NCI-H187 (cell line): Measurements from ENCODE around the gene GRIK1.
"Not testable (repeated sequence)": the region's sequence is repeated elsewhere in the genome, so short reads cannot be mapped to it uniquely, and the experiment has no call there.

Experiments
- DNase-seq, 2 experiments: peaks; one replicate each; lab custom pipeline; 2025; lab: John Stamatoyannopoulos, UW

GRIK1 gene

DNA sequence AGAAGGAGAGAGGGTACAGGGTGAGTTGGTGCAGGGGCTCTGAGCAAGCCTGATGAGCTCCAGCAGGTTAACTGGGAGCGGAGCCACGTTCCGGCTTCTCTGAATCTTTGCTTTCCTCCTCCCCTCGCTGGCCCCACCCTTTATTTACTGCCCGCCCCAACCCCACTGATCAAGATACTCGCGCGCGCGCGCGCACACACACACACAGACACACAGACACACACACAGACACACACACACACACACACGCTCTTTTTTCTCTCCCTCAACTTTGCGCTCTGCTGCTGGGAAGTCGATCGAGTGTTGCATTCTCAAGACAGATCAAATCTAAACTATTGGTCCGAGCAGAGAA is at the start of gene GRIK1:
TSS of gene GRIK1 (minus strand) at position 73 of the 352 bp plus-strand sequence.
- no peak for DNase-seq

DNA sequence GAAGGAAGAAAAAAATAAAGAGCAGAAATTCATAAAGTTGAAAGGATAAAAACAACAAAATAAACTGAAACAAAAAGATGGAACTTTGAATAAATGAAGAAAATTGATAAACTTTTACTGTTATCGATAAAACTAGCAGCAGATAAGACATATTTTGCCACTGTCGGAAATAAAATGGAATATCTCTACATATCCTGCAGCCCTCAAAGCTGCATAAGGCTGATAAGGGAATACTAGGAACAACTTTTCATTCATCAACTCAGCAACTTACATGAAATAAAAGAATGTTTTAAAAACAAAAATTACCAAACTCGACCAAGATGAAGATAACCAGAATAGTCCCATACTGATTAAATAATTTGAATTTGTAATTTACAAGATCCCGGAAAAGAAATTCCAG is 48.0 kb upstream of the GRIK1 start:
- no peak for DNase-seq

DNA sequence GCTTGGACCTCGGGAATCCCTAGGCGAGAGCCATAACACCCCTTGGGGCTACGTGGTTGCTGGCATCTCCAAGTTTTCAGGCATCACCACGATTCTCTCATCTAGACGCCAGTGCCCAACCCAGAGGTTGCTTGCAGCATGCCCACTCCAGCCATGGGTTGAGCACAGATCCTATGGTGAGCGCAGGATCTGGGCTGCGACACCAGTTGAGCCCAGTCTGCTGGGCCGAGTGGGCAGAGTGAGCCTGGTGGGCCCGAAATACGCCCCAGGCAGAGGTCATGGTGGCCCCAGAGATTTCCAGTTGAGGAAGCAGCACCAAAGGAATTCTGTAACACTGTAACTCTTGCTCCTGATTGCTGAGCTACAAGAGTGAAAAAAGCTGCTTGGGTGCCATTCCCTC is 46.1 kb upstream of the GRIK1 start:
- no peak for DNase-seq

DNA sequence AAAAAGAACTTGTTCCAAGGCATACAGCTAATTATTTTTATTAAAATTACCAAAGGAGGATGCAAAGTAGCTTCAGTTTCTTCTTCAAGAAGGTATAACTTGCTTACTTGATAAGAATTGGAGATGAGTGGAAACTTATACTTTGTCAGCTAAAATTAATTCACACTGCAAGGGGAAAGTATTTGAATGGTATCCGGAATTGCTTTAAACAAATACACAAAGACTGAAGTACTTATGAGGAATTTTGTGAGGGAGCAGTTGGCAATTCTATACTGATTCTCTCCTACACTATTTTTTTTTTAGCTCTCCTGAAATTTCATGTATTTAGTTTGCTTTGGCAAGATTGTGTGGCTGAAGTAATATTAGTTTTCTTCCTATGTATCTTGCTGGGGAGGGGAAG is 39.2 kb upstream of the GRIK1 start:
- DNase-seq = no peak

DNA sequence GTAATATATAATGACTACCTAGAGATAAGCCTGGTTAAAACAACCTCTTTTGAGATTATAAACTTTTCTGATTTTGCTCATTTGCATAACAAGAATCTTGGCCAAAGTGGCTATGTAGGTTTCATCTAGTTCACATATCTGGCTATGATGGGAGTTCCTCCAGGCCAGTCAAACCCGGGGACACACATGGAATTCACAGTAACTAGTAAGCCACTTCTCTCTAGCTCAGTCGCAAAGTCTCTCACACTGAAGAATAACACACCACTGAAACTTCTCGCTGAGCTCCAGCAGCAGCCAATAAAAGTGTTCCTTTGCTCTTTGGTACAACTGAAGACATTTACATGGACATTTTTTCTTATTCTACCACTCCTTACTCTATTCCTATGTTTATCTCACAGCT is 36.0 kb upstream of the GRIK1 start:
- DNase-seq = no peak

DNA sequence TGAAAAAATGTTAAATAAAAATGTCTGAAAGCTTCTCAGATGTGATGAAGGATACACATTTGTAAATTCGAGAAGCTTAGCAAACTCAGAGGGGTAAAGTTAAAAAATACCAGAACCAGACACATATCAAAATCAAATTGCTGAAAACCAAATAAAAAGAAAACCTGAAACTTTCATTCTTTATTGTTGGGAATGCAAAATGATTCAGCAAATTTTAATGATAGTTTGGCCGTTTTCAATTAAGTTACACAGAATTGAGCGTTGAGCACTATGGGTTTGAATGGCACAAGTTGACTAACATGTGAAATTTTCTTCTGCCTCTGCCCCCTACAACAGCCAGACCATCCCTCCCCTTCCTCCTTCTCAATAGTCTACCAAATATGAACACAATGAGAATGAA is 33.5 kb upstream of the GRIK1 start:
- DNase-seq = no peak

DNA sequence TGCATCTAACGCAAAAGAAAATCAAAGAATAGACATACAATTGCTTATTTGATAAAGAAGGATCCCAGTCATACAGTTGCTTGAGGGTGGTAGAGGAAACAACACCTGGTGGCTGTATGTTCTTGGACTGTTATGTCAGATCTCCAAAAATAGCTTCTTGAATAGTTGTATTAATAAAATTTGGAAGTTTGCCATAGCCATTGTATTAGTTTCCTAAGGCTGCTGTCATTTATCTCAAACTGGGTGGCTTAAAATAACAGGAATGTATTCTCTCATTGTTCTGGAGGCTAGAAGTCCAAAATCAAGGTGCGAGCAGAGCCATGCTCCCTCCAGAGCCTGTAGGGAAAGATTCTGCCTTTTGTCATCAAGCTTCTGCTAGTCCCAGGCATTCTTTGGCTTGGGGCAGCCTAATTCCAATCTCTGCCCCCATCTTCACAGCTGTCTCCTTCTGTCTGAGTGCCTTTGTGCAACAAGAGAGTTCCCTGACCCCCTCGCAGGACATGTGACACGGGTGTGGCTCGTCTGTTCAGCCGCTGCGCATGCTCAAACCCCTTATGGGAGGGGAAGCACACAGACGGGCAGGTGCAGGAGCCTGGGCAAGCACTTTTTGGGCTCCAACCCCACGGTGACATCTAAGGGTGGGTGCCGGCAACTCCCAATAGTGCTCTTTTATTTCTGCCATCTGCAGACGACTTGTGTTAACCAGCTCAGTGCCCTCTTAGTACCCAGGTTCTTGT is 21.7 kb upstream of the GRIK1 start:
- DNase-seq = no peak

DNA sequence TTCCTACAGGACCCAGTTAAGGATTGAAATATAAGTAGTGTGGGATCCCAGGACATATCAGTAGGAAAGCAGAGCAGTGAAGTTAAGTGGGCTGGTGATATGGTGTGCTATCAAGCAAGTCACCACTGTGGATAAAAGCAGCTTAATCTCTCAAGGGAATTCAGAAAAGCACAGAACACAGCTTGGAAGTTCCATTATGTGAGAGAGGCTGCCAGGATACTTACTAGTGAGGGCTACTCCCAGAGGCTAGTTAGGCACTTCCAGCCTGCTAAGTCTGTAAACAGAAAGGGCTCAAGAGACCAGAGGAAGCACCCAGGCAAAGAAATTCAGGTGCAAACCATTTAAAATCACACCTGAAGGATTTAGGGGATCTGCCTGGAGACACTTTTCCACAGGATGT is 18.8 kb upstream of the GRIK1 start:
- DNase-seq = no peak

DNA sequence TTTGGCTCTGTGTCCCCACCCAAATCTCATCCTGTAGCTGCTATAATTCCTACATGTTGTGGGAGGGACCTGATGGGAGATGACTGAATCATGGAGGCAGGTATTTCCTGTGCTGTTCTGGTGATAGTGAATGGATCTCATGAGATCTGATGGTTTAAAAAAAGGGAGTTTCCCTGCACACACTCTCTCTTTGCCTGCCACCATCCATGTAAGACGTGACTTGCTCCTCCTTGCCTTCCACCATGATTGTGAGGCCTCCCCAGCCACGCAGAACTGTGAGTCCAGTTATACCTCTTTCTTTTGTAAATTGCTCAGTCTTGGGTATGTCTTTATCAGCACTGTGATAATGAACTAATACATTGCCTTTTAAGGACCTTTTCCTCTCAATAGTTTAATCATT is 18.2 kb upstream of the GRIK1 start:
- not testable (repeated sequence) for DNase-seq

DNA sequence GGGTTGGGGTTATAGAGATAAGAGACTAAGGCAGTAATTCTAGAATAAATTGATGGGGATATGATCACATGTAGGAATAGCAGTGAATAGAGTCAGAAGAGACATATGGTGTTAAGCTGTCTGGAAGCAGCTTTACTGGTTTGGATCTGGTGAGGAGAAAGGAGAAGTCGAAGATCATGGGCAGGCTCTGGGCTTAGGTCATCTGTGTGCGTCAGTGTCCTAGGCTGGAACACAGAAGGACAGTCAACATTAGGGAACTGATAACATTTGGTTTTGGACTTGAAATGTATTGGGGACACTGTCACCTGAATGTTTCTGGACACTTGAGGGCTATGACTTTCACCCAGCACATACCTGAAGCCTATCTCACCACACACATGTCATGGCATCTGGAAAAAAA is 13.9 kb upstream of the GRIK1 start:
- DNase-seq = no peak

DNA sequence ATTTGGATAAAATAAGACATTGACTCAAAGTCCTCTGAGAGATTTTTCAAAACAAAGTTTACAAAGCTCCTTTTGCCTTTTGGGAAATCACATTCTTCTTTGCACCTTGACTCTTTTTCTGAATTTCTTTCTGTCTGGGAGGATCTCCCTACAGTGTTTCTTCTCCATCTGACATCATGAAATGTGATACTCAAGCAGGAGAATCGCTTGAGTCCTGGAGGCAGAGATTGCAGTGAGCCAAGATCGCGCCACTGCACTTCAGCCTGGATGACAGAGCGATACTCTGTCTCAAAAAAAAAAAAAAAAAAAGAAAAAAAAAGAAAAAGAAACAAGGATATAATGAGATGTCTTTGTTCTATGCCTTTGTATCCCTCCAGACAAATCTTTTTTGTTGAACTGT is 13.3 kb upstream of the GRIK1 start:
- DNase-seq = no peak

DNA sequence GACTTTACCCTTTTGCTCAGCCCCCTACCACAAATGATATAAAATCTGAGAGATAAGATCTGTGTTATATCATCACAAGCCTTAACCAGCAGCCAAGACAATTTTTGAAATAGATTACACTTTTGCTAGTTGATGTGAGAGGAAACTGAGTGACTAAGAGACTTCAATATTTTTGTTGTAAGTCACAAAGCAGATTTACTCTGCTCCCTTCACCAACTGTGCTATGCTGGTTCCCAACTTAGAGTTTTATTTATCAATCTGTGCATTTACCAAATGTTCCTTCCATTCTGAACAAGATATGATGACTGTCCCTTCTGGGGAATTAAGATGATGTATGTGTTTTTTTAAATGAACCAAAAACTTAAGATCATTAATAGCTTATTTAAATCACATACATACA is 12.1 kb upstream of the GRIK1 start:
- no peak for DNase-seq

DNA sequence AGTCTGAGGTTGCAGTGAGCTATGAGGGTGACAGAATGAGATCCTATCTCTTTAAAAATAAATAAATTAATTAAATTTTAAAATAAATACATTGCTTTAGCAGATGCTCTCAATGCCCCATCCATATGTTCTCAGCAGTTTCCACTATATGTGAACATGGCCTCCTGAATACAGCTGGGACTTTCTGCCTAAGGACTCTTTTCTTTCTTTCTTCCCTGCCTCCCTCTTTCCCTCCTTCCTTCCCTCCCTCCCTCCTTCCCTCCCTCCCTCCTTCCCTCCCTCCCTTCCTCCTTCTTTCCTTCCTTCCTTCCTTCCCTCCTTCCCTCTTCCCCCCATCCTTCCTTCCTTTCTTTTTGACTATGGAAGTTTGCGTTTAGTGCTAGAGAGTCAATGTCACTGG is 10.2 kb upstream of the GRIK1 start:
- DNase-seq = no peak

DNA sequence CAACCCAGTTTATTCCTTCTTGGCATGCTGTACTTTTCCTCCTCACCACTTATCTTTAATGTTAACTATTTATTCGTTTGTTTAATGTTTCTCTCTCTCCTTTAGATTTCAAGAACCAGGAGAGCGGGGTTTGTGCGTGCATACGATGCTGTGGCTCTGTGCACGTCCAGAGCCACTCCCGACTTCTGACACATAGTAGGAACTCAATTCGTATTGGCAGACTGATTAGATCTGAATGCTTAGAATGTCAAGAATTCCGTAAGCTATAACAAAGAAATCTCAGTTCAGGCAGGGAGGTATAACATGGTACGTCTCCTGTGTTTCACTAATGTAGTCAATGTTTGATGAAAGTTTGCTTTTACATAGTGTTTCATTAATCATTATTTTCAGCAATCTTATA is 7.3 kb upstream of the GRIK1 start:
- DNase-seq = no peak

DNA sequence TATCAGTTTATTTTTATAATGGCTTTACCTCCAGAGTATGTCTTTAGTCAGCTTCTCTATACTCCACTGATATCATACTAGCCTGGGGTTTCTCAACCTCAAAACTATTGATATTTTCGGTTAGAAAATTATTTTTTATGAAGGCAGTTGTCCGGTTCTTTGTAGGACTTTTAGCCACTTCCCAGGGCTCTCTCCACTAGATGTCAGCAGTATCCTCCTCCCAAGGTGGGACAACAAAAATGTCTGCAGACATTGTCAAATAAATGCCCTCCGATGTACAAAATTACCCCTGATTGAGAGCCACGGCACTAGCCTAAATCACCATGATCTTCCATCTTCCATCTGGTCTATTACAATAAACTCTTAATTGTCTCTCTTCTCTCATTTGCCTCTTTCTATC is 4.1 kb upstream of the GRIK1 start:
- no peak for DNase-seq

DNA sequence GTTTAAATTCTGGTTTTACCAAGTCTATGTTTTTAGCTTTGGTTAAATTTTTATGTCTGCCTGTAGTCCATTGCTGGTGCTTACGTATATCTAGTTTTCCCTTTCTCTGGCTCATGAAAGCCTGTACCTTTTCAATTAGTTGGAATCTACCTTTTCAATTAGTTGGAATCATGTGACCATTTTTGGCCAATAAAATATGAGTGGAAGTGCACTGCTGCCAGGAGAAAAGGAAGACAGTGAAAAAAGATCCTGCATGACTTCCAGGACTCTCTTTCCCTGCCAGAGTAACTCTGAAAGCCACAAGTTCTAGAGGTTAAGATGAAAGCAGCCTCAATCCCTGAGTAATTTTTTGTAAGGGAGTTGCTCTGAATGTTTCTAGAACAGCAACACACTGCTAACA is 2.2 kb upstream of the GRIK1 start:
- no peak for DNase-seq

DNA sequence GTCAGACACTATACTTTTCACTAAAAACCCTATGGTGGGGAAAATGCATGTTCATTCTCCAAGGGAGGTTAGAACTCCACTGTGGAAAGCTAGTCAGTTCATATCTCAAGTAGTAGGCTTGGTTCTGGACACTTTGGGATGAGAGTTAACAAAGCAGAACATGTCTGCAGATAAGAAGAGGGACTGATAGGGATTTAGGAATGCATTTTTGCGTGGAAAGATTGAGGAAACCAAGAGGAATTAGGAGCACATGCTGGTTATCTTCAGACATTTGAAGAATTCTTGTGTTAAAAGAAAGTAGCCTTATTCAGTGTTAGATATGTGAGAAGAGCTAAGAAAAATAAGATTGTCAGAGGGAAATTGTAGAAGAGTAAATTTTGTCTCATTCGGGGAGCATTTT is 1.2 kb upstream of the GRIK1 start:
- no peak for DNase-seq

DNA sequence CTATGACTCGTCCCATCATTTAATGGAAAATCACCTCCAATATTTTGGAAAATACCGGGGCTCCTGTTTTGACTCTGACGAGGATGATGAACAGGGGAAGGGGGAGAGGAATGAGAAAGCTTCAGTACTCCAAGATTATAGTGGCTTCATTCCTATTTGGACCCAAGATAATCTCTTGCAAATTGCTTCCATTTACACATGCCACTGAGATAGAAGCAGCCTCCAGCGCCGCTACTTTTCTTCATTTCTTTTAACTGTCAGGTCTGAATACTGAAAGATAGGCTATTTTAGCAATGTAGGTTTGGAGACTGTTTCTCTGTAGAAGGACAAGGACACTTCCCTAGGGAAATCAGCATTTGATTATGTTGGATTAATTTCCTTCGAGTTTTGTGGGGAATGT is 565 bp upstream of the GRIK1 start:
- no peak for DNase-seq

DNA sequence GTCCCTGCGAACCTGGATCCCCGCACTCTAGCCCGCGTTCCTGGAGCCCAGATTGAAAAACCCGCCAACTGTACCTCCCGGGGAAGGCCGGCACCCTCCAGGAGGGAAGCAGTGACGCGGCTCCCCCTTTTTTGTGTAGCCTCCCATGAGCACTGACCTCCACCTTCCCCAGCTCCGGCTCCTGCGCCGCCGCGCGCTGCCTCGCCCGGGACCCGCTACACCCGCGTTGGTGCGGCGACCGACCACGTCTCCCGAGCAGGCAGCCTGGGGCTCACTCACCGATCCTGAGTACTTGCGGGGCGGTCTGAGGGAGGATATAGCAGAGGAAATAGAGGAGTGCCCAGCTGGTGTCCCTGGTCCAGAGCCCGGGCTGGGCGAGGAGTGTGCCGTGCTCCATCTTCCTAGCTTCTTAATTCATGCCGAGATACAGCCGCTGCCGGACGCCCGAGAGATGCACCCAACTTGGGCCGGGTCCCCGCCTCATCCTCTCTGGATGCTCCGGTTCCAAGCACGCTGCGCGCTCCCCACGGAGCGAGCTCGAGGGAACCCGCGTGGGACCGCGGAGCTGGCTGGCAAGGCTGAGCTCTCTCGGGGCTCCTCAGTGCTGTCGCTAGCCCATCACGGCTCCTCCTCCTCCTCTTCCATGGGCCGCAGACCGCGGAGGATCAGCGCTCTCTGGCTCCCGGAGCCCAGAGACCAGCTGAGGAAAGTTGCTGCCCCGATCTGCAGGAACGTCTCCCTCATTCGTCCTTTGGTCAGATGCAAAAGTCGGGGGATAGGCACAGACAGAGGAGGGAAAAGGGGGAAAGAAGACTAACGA is 482 bp downstream of the GRIK1 start:
- DNase-seq = no peak

DNA sequence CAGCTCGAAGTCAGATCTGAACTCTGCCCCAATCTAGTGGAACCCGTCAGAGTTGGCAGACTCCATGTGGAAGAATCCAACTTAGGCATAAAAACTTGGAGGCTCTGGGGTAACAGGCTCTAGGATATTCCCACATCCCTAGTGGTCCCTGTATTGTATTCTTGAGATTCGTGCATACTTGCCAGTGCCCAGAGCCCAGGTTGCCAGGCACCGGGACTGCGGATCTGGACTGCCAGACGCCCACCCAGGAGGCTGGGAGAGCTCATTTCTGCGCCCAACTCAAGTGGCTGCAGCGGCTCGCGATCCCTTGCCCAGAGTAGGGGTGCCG is 1.1 kb downstream of the GRIK1 start:
- DNase-seq = no peak

DNA sequence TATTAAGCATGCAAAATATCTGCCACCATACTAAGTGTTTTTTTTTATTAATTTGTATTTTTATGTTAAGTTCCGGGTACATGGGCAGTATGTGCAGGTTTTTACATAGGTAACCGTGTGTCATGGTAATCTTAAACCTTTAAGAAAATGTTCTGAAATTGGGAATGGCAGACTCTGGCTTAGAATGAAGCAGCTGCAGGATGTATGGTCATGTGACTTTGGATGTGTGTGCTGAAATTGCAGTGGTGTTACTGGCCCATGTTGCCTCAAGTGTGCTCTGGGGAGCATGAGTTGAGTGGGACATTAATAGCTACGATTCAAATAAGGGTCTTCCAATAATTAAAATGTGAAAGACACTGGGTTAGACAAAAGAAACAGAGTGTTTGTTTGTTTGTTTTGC is 6.7 kb downstream of the GRIK1 start:
- DNase-seq = no peak

DNA sequence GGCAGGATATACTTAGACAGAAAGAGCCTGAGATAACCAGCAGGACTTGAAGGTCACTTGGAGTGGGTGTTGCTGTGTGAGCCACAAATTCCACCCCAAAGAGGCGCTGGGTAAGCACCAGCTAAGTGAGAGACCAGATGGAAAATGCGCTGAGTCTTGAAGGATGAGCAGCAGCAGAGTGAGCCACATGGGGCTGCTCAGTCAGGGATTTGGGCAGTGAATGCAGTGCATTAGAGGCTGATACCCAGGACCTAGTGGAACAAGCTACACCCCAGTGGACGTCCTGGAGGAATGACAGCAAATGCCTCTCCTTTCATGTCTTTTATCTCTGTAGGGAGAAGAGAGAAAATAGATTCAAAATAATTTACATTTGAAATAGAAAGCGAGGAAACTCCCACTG is 11.3 kb downstream of the GRIK1 start:
- DNase-seq = no peak

DNA sequence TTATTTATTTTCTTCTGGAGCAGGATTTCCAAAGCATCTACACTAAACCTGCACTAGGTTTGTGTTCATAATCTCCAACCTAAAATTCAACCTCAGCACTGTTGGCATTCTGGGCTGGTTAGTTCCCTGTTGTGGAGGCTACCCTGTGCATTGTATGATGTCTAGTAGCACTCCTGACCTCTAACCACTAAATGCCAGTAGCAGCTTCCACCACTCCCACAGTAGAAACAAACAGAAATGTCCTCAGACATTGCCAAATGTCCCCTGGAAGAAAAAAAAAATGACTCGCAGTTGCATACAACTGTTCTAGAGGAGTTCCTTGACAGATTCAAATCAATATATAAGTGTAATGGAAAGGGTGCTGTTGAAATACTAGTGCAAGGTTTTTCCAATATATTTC is 18.9 kb downstream of the GRIK1 start:
- DNase-seq = no peak

DNA sequence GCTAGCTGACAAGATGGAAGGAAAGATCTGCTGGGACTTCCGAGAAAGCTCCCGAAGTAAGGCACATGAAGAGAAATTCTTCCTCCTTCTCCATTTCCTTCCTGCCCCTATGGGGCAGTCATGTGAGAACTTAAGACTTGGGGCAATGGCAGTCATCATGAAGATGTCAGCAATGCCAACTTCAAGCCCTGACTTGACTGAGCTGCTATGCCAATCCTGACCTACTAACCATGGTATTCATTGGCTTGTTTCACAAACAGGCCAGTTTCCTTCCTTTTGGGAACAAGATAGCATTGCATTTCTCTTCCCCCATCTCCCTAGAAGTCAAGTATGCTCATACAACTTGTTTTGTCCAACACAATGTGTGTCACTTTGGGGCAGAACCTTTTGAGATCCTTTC is 25.5 kb downstream of the GRIK1 start:
- no peak for DNase-seq
